HUES64 (cell line): ENCODE measurements around the gene TAS2R60.
"Not testable (repeated sequence)": the region's sequence is repeated elsewhere in the genome, so short reads cannot be mapped to it uniquely, and the experiment has no call there.

Experiments used
- H3K27ac ChIP-seq: 2 replicates; pipeline ENCODE4 v1.7.0; 2013; ENCODE audit warnings: low read depth, low read length, inconsistent platforms
- H3K27me3 ChIP-seq: 2 replicates; pipeline ENCODE4 v1.6.1; 2013; ENCODE audit warnings: mild to moderate bottlenecking, low read length; ENCODE audit not compliant: insufficient read depth
- H3K36me3 ChIP-seq: 2 replicates; pipeline ENCODE4 v1.6.1; 2013; ENCODE audit warnings: mild to moderate bottlenecking, low read length; ENCODE audit not compliant: insufficient read depth
- H3K4me1 ChIP-seq: 2 replicates; pipeline ENCODE4 v1.6.1; 2013; ENCODE audit warnings: mild to moderate bottlenecking, low read length, moderate library complexity; ENCODE audit not compliant: insufficient read depth
- H3K4me3 ChIP-seq: 2 replicates; pipeline ENCODE4 v1.5.1; 2013; ENCODE audit warnings: mild to moderate bottlenecking, low read length, moderate library complexity
- H3K9ac ChIP-seq: 2 replicates; pipeline ENCODE4 v1.6.1; 2013; ENCODE audit warnings: mild to moderate bottlenecking, low read depth, low read length
- H3K9me3 ChIP-seq: 2 replicates; pipeline ENCODE4 v1.6.1; 2013; ENCODE audit warnings: low read depth, low read length; ENCODE audit not compliant: insufficient read depth
- WGBS: fragments of 150-250, 120-280 bp; methylation state at CpG from one replicate; pipeline ENCODE4 v1.1.7; 2013; ENCODE audit warnings: missing lambda C conversion rate; 5-methylcytosine and 5-hydroxymethylcytosine counted together

The TAS2R60 gene

GRCh38 chr7:143485094-143485493 is 41.8 kb downstream of the TAS2R60 start:
- H3K9ac ChIP-seq: no peak overlapping the region
- no peaks in the 10 kb centered on the region for H3K27me3 ChIP-seq
- no peaks in the 10 kb centered on the region for H3K4me1 ChIP-seq
- H3K27ac ChIP-seq: no peak overlapping the region
- H3K36me3 ChIP-seq: no peaks in the 10 kb centered on the region
- H3K9me3 ChIP-seq: no peaks in the 10 kb centered on the region
- H3K4me3 ChIP-seq: no peak overlapping the region

GRCh38 chr7:143485500-143485899 is 42.2 kb downstream of the TAS2R60 start:
- no peaks in the 10 kb centered on the region for H3K27me3 ChIP-seq
- no peaks in the 10 kb centered on the region for H3K9me3 ChIP-seq
- no peaks in the 10 kb centered on the region for H3K4me1 ChIP-seq
- no peak overlapping the region for H3K4me3 ChIP-seq
- H3K36me3 ChIP-seq: no peaks in the 10 kb centered on the region
- no peak overlapping the region for H3K27ac ChIP-seq
- H3K9ac ChIP-seq: no peak overlapping the region
- 96% methylated on average over 6 of the region's 6 CpGs for WGBS

- H3K4me3 ChIP-seq, H3K9me3 ChIP-seq, H3K36me3 ChIP-seq, H3K27me3 ChIP-seq, H3K4me1 ChIP-seq, H3K9ac ChIP-seq, H3K27ac ChIP-seq: not testable (repeated sequence)
- WGBS: 89% methylated on average over 3 of the region's 3 CpGs
These were observed 43.0 kb downstream of the TAS2R60 start for GRCh38 chr7:143486266-143486665.

GRCh38 chr7:143487061-143487460 is 43.8 kb downstream of the TAS2R60 start:
- WGBS: 85% methylated on average over 2 of the region's 2 CpGs
- H3K27ac ChIP-seq: no peak overlapping the region
- no peak overlapping the region for H3K4me3 ChIP-seq
- no peaks in the 10 kb centered on the region for H3K9me3 ChIP-seq
- no peaks in the 10 kb centered on the region for H3K4me1 ChIP-seq
- H3K27me3 ChIP-seq: no peaks in the 10 kb centered on the region
- no peaks in the 10 kb centered on the region for H3K36me3 ChIP-seq
- H3K9ac ChIP-seq: no peak overlapping the region

GRCh38 chr7:143487566-143487965 is 44.3 kb downstream of the TAS2R60 start:
- no peak overlapping the region for H3K4me3 ChIP-seq
- 92% methylated on average over 5 of the region's 5 CpGs for WGBS
- H3K36me3 ChIP-seq: no peaks in the 10 kb centered on the region
- H3K4me1 ChIP-seq: no peaks in the 10 kb centered on the region
- H3K27ac ChIP-seq: no peak overlapping the region
- no peaks in the 10 kb centered on the region for H3K9me3 ChIP-seq
- no peak overlapping the region for H3K9ac ChIP-seq
- H3K27me3 ChIP-seq: no peaks in the 10 kb centered on the region

GRCh38 chr7:143490717-143491306 is 47.6 kb downstream of the TAS2R60 start:
- no peak overlapping the region for H3K9ac ChIP-seq
- no peaks in the 10 kb centered on the region for H3K9me3 ChIP-seq
- H3K27ac ChIP-seq: no peak overlapping the region
- H3K36me3 ChIP-seq: no peaks in the 10 kb centered on the region
- no peaks in the 10 kb centered on the region for H3K4me1 ChIP-seq
- H3K27me3 ChIP-seq: no peaks in the 10 kb centered on the region
- WGBS: 100% methylated on average over 1 of the region's 1 CpG
- H3K4me3 ChIP-seq: no peak overlapping the region

GRCh38 chr7:143492043-143492471 is 48.8 kb downstream of the TAS2R60 start:
- H3K36me3 ChIP-seq: no peaks in the 10 kb centered on the region
- H3K4me1 ChIP-seq: no peaks in the 10 kb centered on the region
- H3K9me3 ChIP-seq: no peaks in the 10 kb centered on the region
- H3K9ac ChIP-seq: no peak overlapping the region
- no peak overlapping the region for H3K27ac ChIP-seq
- no peaks in the 10 kb centered on the region for H3K27me3 ChIP-seq
- 89% methylated on average over 1 of the region's 2 CpGs for WGBS
- H3K4me3 ChIP-seq: no peak overlapping the region

- 82% methylated on average over 6 of the region's 6 CpGs for WGBS
- H3K9ac ChIP-seq: no peak overlapping the region
- no peak overlapping the region for H3K4me3 ChIP-seq
- H3K9me3 ChIP-seq: no peaks in the 10 kb centered on the region
- H3K27me3 ChIP-seq: no peaks in the 10 kb centered on the region
- no peak overlapping the region for H3K27ac ChIP-seq
- no peaks in the 10 kb centered on the region for H3K36me3 ChIP-seq
- H3K4me1 ChIP-seq: no peaks in the 10 kb centered on the region
These were observed 49.8 kb downstream of the TAS2R60 start for GRCh38 chr7:143492799-143493739.

GRCh38 chr7:143493751-143494150 is 50.5 kb downstream of the TAS2R60 start:
- no peaks in the 10 kb centered on the region for H3K27me3 ChIP-seq
- H3K9ac ChIP-seq: no peak overlapping the region
- H3K4me1 ChIP-seq: no peaks in the 10 kb centered on the region
- no peaks in the 10 kb centered on the region for H3K9me3 ChIP-seq
- H3K27ac ChIP-seq: no peak overlapping the region
- no peak overlapping the region for H3K4me3 ChIP-seq
- H3K36me3 ChIP-seq: no peaks in the 10 kb centered on the region
- 93% methylated on average over 1 of the region's 1 CpG for WGBS
